LNCAP (cell line): ENCODE data around the gene MYRF.

ENCODE experiments used
- CTCF ChIP-seq: fragments of 450-650 bp; IDR thresholded peaks from 2 replicates; pipeline ENCODE4 v1.5.1; 2017; ENCODE audit warnings: mild to moderate bottlenecking

The MYRF gene

GRCh38 chr11:61736310-61736709 is 16.1 kb upstream of the MYRF start:
- TF ChIP-seq CTCF, result no peak

GRCh38 chr11:61737131-61737530 is 15.3 kb upstream of the MYRF start:
- no peak for TF ChIP-seq CTCF

GRCh38 chr11:61737636-61738386 is 14.6 kb upstream of the MYRF start:
- no peak for TF ChIP-seq CTCF

- no peak for TF ChIP-seq CTCF
Observed at GRCh38 chr11:61738776-61739175, 13.7 kb upstream of the MYRF start.

- no peak for TF ChIP-seq CTCF
Observed at GRCh38 chr11:61739413-61739812, 13.0 kb upstream of the MYRF start.

- TF ChIP-seq CTCF, result no peak
Observed at GRCh38 chr11:61739966-61740365, 12.5 kb upstream of the MYRF start.

DNA sequence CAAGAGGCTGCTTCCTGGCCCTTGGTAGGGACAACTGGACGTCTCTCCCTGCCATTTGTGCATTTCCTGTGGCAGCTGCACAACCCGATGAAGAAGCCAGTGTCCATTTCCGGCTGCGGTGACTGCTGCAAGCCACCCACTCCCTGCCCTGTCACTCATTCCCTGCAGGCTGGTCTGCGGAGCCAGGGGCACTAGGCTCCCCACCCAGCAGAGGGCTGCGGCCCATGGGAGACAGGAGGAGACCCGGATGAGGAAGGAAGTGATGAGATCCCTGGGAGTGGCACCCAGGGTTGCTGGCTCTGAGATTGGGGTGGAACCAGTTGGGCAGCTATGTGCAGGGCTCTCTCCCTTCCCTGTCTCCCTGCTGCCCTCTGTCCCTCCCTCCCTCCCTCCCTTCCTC is 10.0 kb upstream of the MYRF start:
- no peak for TF ChIP-seq CTCF
